Vagina (tissue), 2 donors: Measurements from ENCODE around the gene PNMA8A. TPM values are rescaled to one million over a fixed set of nuclear protein-coding genes. Genes with fewer than 3 reads are reported as not detected.

Experiments
- DNase-seq, 2 donors: peaks; one replicate each; pipeline ENCODE4 v3.0.0-alpha.2; 2017; ENCODE audit errors: extremely low spot score in 2 of 2
- H3K27ac ChIP-seq: fragments of 200-600 bp; sonication (generic); one replicate; pipeline ENCODE4 v1.5.1; 2019
- H3K27me3 ChIP-seq: fragments of 200-600 bp; sonication (generic); one replicate; pipeline ENCODE4 v1.5.1; 2019
- H3K36me3 ChIP-seq, 2 donors: fragments of 200-600 bp; sonication (generic); one replicate each; pipeline ENCODE4 v1.5.1; 2017 to 2019
- H3K4me1 ChIP-seq: fragments of 200-600 bp; sonication (generic); one replicate; pipeline ENCODE4 v1.5.1; 2019
- H3K4me3 ChIP-seq, 2 donors: fragments of 200-600 bp; sonication (generic); 1 replicate in 1 of 2; 2 replicates in 1 of 2; pipeline ENCODE4 v1.5.1; 2016 to 2019
- H3K9me3 ChIP-seq: fragments of 200-600 bp; sonication (generic); one replicate; pipeline ENCODE4 v1.5.1; 2019
- CTCF ChIP-seq, 3 experiments: fragments of 450-650 bp in 2 of 3; fragments of 200-600 bp in 1 of 3; sonication (generic) in 1 of 3; IDR thresholded peaks; one replicate each; pipeline ENCODE4 v1.5.1; 2017 to 2019; ENCODE audit warnings: antibody characterized with exemption in 3 of 3, mild to moderate bottlenecking in 2 of 3, moderate library complexity in 2 of 3
- POLR2A ChIP-seq, 2 donors: fragments of 450-650 bp; IDR thresholded peaks; one replicate each; pipeline ENCODE4 v1.6.1; 2017; ENCODE audit warnings: antibody characterized with exemption in 2 of 2, mild to moderate bottlenecking in 2 of 2, moderate library complexity in 2 of 2
- POLR2AphosphoS5 ChIP-seq, 2 donors: sonication (generic); formaldehyde crosslinking; IDR thresholded peaks; one replicate each; pipeline ENCODE4 v1.9.0; 2017; ENCODE audit warnings: antibody characterized with exemption in 2 of 2, mild to moderate bottlenecking in 2 of 2, low read depth in 1 of 2; ENCODE audit not compliant: insufficient read depth in 1 of 2
- intact Hi-C: fragments of 100-400 bp; cut with DNase I; formaldehyde crosslinking; loops from one replicate; pipeline ENCODE4 v1.15.1; 2023
- total RNA-seq: library from RNA; depleted of rRNA; stranded (reverse); fragments of >200 nt; gene quantifications from one replicate; pipeline ENCODE4 v1.2.3, GENCODE V29; 2016

PNMA8A gene
- total RNA-seq, 1 donor from 2014 or later: 1.5 TPM

- Histone ChIP-seq H3K27me3 (no peaks in the 10 kb centered on the region), H3K4me1 (no peaks in the 10 kb centered on the region), H3K27ac (no peak overlapping the region), H3K36me3 (no peaks in the 10 kb centered on the region), H3K9me3 (no peaks in the 10 kb centered on the region), H3K4me3 (no peak overlapping the region)
- intact Hi-C loops: no loop called here
- TF ChIP-seq POLR2AphosphoS5 (IDR thresholded peaks at IDR 0.05; ENCODE audit: insufficient read depth in 1 of 2, low read depth in 1 of 2) (no peak), POLR2A (IDR thresholded peaks at IDR 0.05) (no peak), CTCF (IDR thresholded peaks at IDR 0.05) (no peak)
- no peak for DNase-seq
These were observed 19.2 kb downstream of the PNMA8A start for GRCh38 chr19:46452186-46452585.

- H3K27me3 ChIP-seq: no peaks in the 10 kb centered on the region
- intact Hi-C loops: no loop called here
- DNase-seq: no peak
These were observed 20.0 kb downstream of the PNMA8A start for GRCh38 chr19:46451352-46451751.

GRCh38 chr19:46450737-46451136, 20.6 kb downstream of the PNMA8A start:
- TF ChIP-seq POLR2A (IDR thresholded peaks at IDR 0.05) (no peak), POLR2AphosphoS5 (IDR thresholded peaks at IDR 0.05; ENCODE audit: insufficient read depth in 1 of 2, low read depth in 1 of 2) (no peak), CTCF (IDR thresholded peaks at IDR 0.05) (no peak)
- Histone ChIP-seq H3K27me3 (no peaks in the 10 kb centered on the region), H3K27ac (no peak overlapping the region), H3K36me3 (no peaks in the 10 kb centered on the region), H3K9me3 (no peaks in the 10 kb centered on the region), H3K4me3 (no peak overlapping the region), H3K4me1 (no peaks in the 10 kb centered on the region)
- DNase-seq: no peak
- intact Hi-C loops: no loop called here

More at GRCh38 chr19:46451352-46451751, 20.0 kb downstream of the PNMA8A start:
- Histone ChIP-seq H3K4me3 (no peak overlapping the region), H3K27ac (no peak overlapping the region), H3K9me3 (no peaks in the 10 kb centered on the region), H3K4me1 (no peaks in the 10 kb centered on the region), H3K36me3 (no peaks in the 10 kb centered on the region)
- no peak for TF ChIP-seq POLR2A (IDR thresholded peaks at IDR 0.05)
- no peak for TF ChIP-seq CTCF (IDR thresholded peaks at IDR 0.05)
- TF ChIP-seq POLR2AphosphoS5 (IDR thresholded peaks at IDR 0.05; ENCODE audit: insufficient read depth in 1 of 2, low read depth in 1 of 2): no peak

- Histone ChIP-seq H3K4me1 (no peaks in the 10 kb centered on the region), H3K9me3 (no peaks in the 10 kb centered on the region), H3K27me3 (no peaks in the 10 kb centered on the region), H3K27ac (no peak overlapping the region), H3K36me3 (no peaks in the 10 kb centered on the region), H3K4me3 (no peak overlapping the region)
- intact Hi-C loops: no loop called here
- DNase-seq: no peak
- TF ChIP-seq CTCF (IDR thresholded peaks at IDR 0.05) (no peak), POLR2AphosphoS5 (IDR thresholded peaks at IDR 0.05; ENCODE audit: insufficient read depth in 1 of 2, low read depth in 1 of 2) (no peak)
These were observed 22.1 kb downstream of the PNMA8A start for GRCh38 chr19:46449228-46449627.

GRCh38 chr19:46448601-46449000, 22.8 kb downstream of the PNMA8A start:
- Histone ChIP-seq H3K4me1 (no peaks in the 10 kb centered on the region), H3K9me3 (no peaks in the 10 kb centered on the region), H3K36me3 (no peaks in the 10 kb centered on the region), H3K4me3 (no peak overlapping the region), H3K27me3 (no peaks in the 10 kb centered on the region), H3K27ac (no peak overlapping the region)
- no peak for DNase-seq
- no peak for TF ChIP-seq POLR2AphosphoS5 (IDR thresholded peaks at IDR 0.05; ENCODE audit: insufficient read depth in 1 of 2, low read depth in 1 of 2)
- TF ChIP-seq CTCF (IDR thresholded peaks at IDR 0.05): no peak
- no peak for TF ChIP-seq POLR2A (IDR thresholded peaks at IDR 0.05)
- intact Hi-C loops: no loop called here
